ENCODE measurements around the gene MAP3K14.
"Not testable (repeated sequence)": the region's sequence is repeated elsewhere in the genome, so short reads cannot be mapped to it uniquely, and the experiment has no call there.

MAP3K14 gene

DNA sequence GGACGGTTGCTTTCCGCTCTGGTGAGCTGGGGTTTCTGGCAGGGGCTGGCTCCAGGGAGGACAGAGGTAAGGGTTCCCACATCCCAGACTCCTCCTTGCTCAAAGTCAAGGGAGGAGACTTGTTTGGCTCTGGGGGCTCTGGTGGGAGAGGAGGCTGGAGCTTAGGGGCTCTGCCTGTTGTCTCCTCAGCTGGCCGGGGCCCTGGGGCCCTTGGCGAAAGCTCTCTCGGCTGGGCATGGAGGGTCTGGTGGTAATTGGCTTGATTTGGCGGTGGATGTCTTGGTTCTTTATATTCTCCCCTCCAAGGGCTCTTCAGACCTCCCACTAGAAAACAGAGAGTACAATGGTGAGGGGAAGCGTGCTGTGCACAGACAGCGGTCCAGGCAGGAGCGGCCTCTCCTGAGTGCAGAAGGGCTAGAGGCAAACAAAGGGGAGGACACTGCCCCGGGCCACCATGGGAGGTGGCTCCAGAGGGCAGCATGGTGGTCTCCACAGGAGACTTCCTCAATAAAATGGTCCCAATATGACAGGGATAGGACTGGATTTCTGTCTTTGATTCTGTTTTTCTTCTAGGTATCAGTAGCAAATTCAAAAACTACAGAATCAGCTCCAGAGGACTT is 49.3 kb downstream of the MAP3K14 start:
- no peak for DNase-seq (ENCODE audit: low read depth, low spot score)
- H3K4me3 ChIP-seq (ENCODE audit: low read length), result no peak overlapping the region

DNA sequence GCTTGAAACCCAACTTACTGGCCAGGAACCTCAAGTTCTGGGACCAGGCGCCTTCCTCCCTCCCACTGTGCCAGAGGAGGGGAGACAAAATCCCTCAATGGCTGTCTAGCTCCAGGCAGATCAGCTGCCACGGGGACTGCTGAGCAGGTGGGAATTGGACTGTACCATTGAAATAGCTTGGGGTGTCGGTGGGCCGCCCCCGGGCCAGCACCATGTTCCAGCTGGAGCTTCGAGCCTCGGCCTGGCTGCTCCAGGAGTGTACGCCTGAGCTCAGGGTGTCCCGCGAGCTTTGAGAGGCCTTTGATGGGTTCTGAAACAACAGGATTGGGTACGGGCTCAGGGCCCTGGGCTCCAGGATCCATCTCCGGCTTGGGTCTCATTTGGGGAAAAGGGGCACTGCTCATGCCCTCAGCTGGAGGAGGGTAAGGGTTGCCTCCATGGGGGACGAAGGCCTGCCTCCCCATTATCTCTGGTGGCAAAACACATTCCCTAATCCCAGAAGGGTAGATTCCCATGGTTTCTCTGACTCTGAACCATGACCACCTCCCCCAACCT is 50.4 kb downstream of the MAP3K14 start:
- DNase-seq (ENCODE audit: low read depth, low spot score), result no peak
- no peak overlapping the region for H3K4me3 ChIP-seq (ENCODE audit: low read length)

DNA sequence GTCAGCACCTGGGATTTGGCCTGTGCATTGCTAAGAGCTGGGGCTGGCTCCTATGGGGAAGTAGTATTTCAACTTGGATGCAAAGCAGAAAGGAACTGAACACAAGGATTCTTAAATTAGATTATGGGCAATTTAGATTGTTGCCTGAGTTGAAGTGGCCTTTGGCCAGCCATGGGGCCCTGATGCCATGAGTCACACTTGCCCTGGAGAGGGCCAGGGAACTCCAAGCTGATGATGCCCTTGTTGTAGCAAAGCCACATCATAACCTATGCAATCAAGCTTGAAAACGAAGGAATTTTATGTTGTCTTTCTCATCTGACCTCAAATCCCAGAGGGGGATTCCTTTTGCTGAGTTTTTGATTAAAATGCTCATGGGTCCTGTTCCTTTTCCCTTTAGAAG is 51.0 kb downstream of the MAP3K14 start:
- H3K4me3 ChIP-seq (ENCODE audit: low read length), result no peak overlapping the region
- DNase-seq (ENCODE audit: low read depth, low spot score), result no peak

GRCh38 chr17:45264988-45265387 is 51.8 kb downstream of the MAP3K14 start:
- H3K4me3 ChIP-seq (ENCODE audit: low read length), result no peak overlapping the region
- no peak for DNase-seq (ENCODE audit: low read depth, low spot score)

DNA sequence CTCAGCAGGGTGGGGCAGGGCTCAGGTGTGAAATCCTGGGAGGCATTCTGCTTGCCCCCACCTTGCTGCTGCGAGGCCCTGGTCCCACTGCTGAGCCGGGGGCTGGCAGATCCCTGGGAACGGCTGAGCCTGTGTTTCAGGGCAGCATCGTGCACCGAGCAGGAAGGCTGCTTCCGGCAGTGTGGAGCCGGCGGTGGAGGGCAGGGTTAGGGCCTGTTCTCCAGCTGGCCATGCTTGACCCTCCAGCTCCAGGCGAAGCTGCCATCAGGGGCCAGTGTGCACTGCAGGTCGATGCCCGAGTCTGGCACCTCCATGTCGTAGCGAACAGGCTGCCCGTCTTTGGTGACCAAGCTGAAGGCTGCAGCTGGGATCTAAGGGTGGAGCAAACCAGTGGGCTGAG is 52.4 kb downstream of the MAP3K14 start:
- no peak overlapping the region for H3K4me3 ChIP-seq (ENCODE audit: low read length)
- no peak for DNase-seq (ENCODE audit: low read depth, low spot score)

DNA sequence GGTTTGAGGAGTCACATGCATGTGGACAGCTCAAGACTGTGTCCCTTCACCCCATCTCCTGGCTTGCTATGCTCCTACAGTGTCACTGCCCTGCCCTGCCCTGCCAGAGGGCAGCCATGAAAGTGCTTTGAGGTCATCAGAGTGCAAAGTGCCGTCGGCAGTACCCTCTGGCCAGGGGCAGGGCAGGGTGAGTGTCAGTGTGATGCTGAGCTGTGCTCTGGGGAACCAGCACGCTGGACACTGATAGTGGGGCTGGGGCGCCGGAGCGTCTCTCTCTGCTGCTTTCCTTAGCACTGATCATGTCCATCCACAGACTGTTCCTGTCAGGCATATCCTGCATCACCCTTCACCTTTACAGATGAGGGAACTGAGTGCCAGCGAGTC is 53.4 kb downstream of the MAP3K14 start:
- H3K4me3 ChIP-seq (ENCODE audit: low read length), result no peak overlapping the region
- no peak for DNase-seq (ENCODE audit: low read depth, low spot score)

GRCh38 chr17:45262516-45263476 is 54.0 kb downstream of the MAP3K14 start:
- H3K4me3 ChIP-seq (ENCODE audit: low read length), result peak overlapping the region; percentile 53
- DNase-seq (ENCODE audit: low read depth, low spot score), result no peak

GRCh38 chr17:45261577-45262515 is 55.0 kb downstream of the MAP3K14 start, which contains the start of gene SPATA32:
Gene SPATA32 (minus strand): TSS chr17:45262094. CDS start chr17:45262016, 78 bp downstream.
- peak within 1 kb of the TSS; percentile 53 for H3K4me3 ChIP-seq (ENCODE audit: low read length)
- peak; percentile 24 for DNase-seq (ENCODE audit: low read depth, low spot score)

DNA sequence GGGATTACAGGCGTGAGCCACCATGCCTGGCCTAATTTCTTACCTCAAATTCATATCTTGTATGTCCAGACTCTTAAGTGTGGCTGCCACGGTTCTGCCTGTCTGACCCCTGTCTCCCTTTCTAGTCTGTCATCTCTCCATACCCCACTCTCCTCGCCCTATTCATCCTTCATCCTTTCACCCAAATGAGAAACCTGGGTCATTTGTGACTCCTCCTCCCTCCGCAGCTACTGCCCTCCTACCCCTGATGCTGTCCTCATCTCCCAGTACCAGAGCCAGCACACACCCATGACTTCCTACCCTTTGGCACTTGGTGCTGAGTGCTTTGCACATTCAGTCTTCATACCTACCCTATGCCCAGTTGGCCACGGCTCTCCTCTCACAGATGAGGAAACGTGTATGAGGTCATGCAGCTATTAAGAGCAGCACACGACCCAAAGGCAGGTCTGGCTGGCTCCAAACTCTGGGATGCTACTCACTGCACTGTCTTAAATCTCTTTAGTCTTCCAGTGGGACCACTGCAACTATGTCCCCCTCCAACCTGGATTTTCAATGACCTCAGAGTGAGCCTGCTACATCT is 56.5 kb downstream of the MAP3K14 start:
- no peak for DNase-seq (ENCODE audit: low read depth, low spot score)
- no peak overlapping the region for H3K4me3 ChIP-seq (ENCODE audit: low read length)

GRCh38 chr17:45258981-45259380 is 57.8 kb downstream of the MAP3K14 start:
- DNase-seq (ENCODE audit: low read depth, low spot score), result no peak

GRCh38 chr17:45257115-45257514 is 59.7 kb downstream of the MAP3K14 start:
- no peak for DNase-seq (ENCODE audit: low read depth, low spot score)
- no peak overlapping the region for H3K4me3 ChIP-seq (ENCODE audit: low read length)

More at GRCh38 chr17:45258981-45259380, 57.8 kb downstream of the MAP3K14 start:
- no peak overlapping the region for H3K4me3 ChIP-seq (ENCODE audit: low read length)

GRCh38 chr17:45256114-45256966 is 60.5 kb downstream of the MAP3K14 start:
- no peak overlapping the region for H3K4me3 ChIP-seq (ENCODE audit: low read length)
- DNase-seq (ENCODE audit: low read depth, low spot score), result no peak

GRCh38 chr17:45255358-45255757 is 61.5 kb downstream of the MAP3K14 start:
- DNase-seq (ENCODE audit: low read depth, low spot score), result no peak
- H3K4me3 ChIP-seq (ENCODE audit: low read length), result no peak overlapping the region

- DNase-seq (ENCODE audit: low read depth, low spot score), result no peak
- H3K4me3 ChIP-seq (ENCODE audit: low read length), result no peak overlapping the region
Observed at GRCh38 chr17:45253879-45254278, 62.9 kb downstream of the MAP3K14 start.

DNA sequence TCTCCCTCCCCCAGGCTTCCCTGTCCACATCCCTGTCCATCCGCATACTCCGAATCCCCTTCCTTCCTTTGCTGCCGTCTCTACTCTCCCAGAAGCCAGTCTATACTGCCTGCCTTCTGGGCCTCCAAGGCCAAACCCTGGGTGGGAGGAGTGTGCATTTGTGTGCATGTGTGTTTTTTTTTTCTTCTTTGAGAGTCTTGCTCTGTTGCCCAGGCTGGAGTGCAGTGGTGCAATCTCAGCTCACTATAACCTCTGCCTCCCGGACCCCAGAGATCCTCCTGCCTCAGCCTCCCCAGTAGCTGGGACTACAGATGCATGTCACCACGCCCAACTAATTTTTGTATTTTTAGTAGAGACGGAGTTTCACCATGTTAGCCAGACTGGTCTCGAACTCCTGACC is 63.6 kb downstream of the MAP3K14 start:
- H3K4me3 ChIP-seq (ENCODE audit: low read length); DNase-seq (ENCODE audit: low read depth, low spot score): not testable (repeated sequence)

GRCh38 chr17:45251931-45252330 is 64.9 kb downstream of the MAP3K14 start:
- no peak overlapping the region for H3K4me3 ChIP-seq (ENCODE audit: low read length)
- no peak for DNase-seq (ENCODE audit: low read depth, low spot score)

DNA sequence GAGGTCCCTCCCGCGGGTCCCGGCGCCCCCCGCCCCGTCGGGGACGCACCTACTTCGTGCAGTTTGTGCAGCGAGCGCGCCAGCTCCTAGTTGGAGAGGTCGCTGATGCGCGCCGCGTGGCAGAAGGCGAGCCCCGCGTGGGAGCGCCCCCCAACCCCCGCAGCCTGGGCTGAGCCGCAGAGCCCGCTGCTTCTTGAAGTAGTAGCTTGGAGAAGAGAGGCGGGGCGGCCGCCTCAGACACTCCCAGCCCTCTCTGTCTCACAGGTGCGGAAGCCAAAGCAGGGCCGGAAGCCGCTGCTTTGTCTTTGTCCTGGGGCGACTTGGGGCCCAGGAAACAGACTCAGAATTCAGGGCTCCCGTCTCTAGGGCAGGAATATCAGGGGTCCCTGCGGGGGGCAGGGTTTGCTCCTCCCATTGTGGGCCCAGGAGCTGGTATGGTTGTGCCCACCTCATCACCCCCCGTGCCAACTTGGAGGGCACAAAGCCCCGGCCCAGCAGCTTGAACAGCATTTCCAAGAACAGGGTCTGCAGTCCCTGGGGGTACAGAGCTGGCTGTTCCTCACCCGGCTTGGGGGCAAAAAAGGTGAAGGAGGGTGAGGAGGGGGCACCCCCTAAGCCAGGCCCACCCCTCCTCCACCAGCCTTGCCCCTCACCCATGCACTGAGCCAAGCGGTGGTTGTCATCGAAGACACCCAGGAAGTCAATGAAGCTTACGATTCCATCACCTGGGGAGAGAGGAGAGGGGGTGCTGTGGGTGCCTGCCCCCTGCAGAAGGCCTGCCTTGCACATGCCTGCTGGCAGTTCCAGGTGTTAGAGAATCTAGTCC is 68.5 kb downstream of the MAP3K14 start:
- H3K4me3 ChIP-seq (ENCODE audit: low read length), result peak overlapping the region; percentile 82
- peak; percentile 81 for DNase-seq (ENCODE audit: low read depth, low spot score)
